ENCODE data around the gene RHBDD1. TPM values are rescaled to one million over a fixed set of nuclear protein-coding genes. Genes with fewer than 3 reads are reported as not detected.

The RHBDD1 gene
- total RNA-seq, 1 donor from 2014 or later = 30.0 TPM

DNA sequence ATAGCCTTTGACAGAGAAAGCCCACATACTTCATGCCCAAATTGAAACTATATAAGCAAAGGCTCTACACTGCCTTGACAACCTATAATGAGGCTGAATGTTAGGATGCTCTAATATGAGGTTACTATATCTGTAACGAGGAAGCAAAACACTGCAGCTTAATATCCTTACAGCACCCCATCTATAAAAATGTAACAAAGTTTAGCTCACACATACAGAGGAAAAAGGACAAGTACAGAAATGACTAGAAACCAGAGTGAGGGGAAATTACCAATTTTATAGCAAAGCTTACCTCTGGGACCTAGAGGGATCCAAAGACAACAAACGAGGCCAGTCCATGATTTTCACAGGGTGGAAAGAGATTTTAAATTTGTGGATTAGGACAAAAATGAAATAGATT lies 189.7 kb downstream of the RHBDD1 start:
- no peaks in the 10 kb centered on the region for H3K27me3 Mint-ChIP-seq (ENCODE audit: low read depth)
- H3K4me1 Mint-ChIP-seq (ENCODE audit: low read depth) = no peaks in the 10 kb centered on the region
- no peak overlapping the region for H3K4me3 Mint-ChIP-seq (ENCODE audit: unreplicated experiment)
- DNase-seq (ENCODE audit: low spot score) = no peak
- TF ChIP-seq, protein P1, sequence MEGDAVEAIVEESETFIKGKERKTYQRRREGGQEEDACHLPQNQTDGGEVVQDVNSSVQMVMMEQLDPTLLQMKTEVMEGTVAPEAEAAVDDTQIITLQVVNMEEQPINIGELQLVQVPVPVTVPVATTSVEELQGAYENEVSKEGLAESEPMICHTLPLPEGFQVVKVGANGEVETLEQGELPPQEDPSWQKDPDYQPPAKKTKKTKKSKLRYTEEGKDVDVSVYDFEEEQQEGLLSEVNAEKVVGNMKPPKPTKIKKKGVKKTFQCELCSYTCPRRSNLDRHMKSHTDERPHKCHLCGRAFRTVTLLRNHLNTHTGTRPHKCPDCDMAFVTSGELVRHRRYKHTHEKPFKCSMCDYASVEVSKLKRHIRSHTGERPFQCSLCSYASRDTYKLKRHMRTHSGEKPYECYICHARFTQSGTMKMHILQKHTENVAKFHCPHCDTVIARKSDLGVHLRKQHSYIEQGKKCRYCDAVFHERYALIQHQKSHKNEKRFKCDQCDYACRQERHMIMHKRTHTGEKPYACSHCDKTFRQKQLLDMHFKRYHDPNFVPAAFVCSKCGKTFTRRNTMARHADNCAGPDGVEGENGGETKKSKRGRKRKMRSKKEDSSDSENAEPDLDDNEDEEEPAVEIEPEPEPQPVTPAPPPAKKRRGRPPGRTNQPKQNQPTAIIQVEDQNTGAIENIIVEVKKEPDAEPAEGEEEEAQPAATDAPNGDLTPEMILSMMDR (IDR thresholded peaks at IDR 0.05) = no peak
- H3K9me3 Mint-ChIP-seq (ENCODE audit: low read depth) = no peaks in the 10 kb centered on the region
- H3K36me3 Mint-ChIP-seq (ENCODE audit: low read depth) = no peaks in the 10 kb centered on the region
- no peak overlapping the region for H3K27ac Mint-ChIP-seq (ENCODE audit: unreplicated experiment)

DNA sequence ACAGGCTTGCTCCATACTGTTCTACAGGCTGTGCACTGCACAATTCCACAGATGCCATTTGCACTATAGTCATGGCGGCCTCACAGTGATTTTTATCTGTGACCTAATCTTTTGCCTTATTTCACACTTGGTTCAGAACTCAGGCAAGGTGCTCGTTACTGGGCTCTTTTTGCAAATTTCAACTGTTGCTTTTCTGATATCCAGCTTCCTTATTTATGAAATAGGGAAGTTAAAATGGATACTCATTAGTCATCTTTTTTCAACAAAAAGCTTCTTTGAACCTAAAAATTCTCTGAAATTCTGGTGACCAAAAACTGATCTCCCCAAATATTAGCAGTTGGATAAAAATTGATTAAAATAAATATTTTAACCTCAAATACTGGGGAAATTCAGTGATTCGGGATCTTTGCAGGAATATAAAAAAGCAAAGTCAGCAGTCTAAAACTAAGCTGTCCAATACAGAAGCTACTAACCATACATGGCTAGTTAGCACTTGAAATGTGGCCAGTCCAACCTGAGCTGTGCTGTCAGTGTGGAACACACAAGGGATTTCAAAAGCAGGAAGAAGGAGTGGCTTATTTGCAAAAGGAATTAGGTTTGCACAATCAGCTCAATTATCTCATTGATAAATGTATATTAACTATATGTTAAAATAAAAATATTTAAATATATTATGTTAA lies 193.7 kb downstream of the RHBDD1 start:
- Mint-ChIP-seq H3K27me3 (ENCODE audit: low read depth) (no peaks in the 10 kb centered on the region), H3K9me3 (ENCODE audit: low read depth) (no peaks in the 10 kb centered on the region), H3K27ac (ENCODE audit: unreplicated experiment) (no peak overlapping the region), H3K36me3 (ENCODE audit: low read depth) (no peaks in the 10 kb centered on the region), H3K4me1 (ENCODE audit: low read depth) (no peaks in the 10 kb centered on the region), H3K4me3 (ENCODE audit: unreplicated experiment) (no peak overlapping the region)
- TF ChIP-seq, protein P1 (IDR thresholded peaks at IDR 0.05) = no peak
- no peak for DNase-seq (ENCODE audit: low spot score)

DNA sequence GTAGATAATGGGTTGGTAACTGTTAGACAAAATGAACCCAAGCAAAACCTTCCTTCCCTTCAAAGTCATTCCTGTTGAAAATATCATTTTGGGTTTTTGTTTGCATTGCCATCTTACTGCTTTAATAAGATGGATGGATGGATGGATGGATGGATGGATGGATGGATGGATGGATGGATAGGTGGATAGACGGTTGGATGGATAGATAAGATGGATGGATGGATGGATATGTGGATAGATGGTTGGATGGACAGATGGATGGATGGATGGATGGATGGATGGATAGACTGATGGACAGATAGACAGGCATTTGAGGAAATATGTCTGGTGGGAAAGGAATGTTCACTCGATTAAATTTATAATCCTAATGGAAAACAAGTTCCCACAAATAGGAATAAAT lies 194.9 kb downstream of the RHBDD1 start:
- H3K27ac Mint-ChIP-seq (ENCODE audit: unreplicated experiment) = no peak overlapping the region
- no peaks in the 10 kb centered on the region for H3K9me3 Mint-ChIP-seq (ENCODE audit: low read depth)
- H3K27me3 Mint-ChIP-seq (ENCODE audit: low read depth) = no peaks in the 10 kb centered on the region
- H3K4me1 Mint-ChIP-seq (ENCODE audit: low read depth) = no peaks in the 10 kb centered on the region
- H3K4me3 Mint-ChIP-seq (ENCODE audit: unreplicated experiment) = no peak overlapping the region
- TF ChIP-seq, protein P1 (IDR thresholded peaks at IDR 0.05) = no peak
- H3K36me3 Mint-ChIP-seq (ENCODE audit: low read depth) = no peaks in the 10 kb centered on the region
- no peak for DNase-seq (ENCODE audit: low spot score)

DNA sequence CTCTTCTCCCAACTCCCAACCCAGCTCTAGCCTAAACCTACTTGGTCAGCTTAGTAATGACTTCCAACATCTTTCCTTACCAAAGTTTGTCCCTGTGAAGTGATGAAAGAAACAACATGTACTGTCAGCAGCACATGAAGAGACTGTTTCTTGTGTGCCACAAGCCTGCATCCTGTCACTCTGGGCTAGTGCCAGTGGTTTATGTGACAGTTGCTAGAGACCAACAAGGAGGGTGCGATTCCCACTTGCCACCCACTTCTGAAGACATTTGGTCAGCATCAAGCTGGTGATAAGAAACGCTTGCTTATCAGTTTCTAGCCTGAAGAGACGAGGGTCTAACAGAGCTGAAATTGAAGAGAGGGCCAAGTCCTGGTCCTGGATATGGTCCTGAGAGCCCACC lies 195.5 kb downstream of the RHBDD1 start:
- H3K9me3 Mint-ChIP-seq (ENCODE audit: low read depth) = no peaks in the 10 kb centered on the region
- H3K4me3 Mint-ChIP-seq (ENCODE audit: unreplicated experiment) = no peak overlapping the region
- H3K27ac Mint-ChIP-seq (ENCODE audit: unreplicated experiment) = no peak overlapping the region
- no peaks in the 10 kb centered on the region for H3K27me3 Mint-ChIP-seq (ENCODE audit: low read depth)
- no peak for DNase-seq (ENCODE audit: low spot score)
- no peaks in the 10 kb centered on the region for H3K4me1 Mint-ChIP-seq (ENCODE audit: low read depth)
- TF ChIP-seq, protein P1 (IDR thresholded peaks at IDR 0.05) = no peak
- no peaks in the 10 kb centered on the region for H3K36me3 Mint-ChIP-seq (ENCODE audit: low read depth)

DNA sequence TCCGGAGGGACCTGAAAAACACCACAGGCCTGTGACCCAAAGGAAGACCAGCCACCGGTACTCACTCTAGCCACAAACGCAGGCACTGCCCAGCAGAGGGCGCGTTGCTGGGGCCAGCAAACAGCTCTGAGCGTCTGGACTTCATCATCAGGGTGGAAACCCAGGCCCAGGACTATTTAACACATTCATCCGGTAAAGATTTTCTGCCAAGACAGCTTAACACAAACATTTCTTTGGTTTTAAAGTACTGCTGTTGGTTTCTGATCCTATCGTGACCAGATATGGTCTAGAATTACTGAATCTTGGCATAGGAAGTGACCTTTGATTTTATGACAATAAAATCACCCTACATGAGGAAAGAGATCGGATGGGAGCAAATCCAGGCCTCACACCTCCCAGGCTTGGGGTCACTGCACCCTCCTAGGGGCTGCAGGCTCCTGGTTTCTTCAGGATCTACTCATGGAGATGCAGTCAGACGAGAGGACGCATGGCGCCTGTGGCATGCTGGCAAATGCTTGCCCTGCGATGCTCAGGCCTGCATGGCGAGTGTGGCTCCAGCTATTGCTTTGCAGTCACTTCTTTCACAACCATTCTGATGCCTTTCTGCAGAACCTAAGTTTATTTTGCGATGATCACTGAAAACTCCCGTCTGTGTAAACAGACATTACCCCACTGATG lies 197.8 kb downstream of the RHBDD1 start:
- no peaks in the 10 kb centered on the region for H3K27me3 Mint-ChIP-seq (ENCODE audit: low read depth)

More for the DNA sequence above, 197.8 kb downstream of the RHBDD1 start:
- DNase-seq (ENCODE audit: low spot score) = no peak
- Mint-ChIP-seq H3K4me3 (ENCODE audit: unreplicated experiment) (no peak overlapping the region), H3K36me3 (ENCODE audit: low read depth) (no peaks in the 10 kb centered on the region), H3K27ac (ENCODE audit: unreplicated experiment) (no peak overlapping the region), H3K9me3 (ENCODE audit: low read depth) (no peaks in the 10 kb centered on the region), H3K4me1 (ENCODE audit: low read depth) (no peaks in the 10 kb centered on the region)
- TF ChIP-seq, protein P1 (IDR thresholded peaks at IDR 0.05) = peak; percentile 80

Measured in chondrocyte (in vitro differentiated cells).